Measurements from ENCODE around the gene OMG. TPM values are rescaled to one million over a fixed set of nuclear protein-coding genes. Genes with fewer than 3 reads are reported as not detected.
"Not testable (repeated sequence)": the region's sequence is repeated elsewhere in the genome, so short reads cannot be mapped to it uniquely, and the experiment has no call there.

The OMG gene
- 26.8 and 57.0 TPM in 2 replicates for total RNA-seq
- polyA plus RNA-seq = 17.3 and 19.7 TPM in 2 replicates
- 10.3 and 12.7 TPM in 2 replicates for polyA plus RNA-seq (2012)
- polyA minus RNA-seq (ENCODE audit: low replicate concordance) = 3.0 TPM in 1 of 2 replicates, not detected in the other

DNA sequence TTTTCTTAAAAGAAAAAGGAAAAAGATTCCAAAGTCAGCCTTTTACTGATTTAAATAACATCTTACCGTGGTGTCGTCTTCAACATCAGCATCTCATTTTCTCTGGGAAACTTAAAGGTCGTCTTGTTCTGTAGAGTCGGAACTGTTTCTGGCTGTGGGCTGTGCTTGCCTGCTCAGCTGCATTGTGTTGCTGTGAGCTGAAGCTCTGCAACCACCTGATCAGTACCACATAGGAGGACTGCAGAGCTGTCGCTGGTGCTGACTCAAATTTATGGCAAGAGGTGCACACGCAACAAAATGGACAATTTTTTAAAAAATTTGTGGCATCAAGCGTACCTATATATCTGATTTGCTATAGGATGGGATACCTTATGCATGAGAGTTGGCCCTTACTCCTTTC lies at the start of gene OMG:
Gene OMG (minus strand): TSS at position 150 of the 400 bp plus-strand sequence. CDS start 908 bp downstream, outside the sequence.
- no peaks in the 10 kb centered on the region for H3K27me3 ChIP-seq (ENCODE audit: control insufficient read depth, insufficient read depth, low read length)
- H3K79me2 ChIP-seq (ENCODE audit: control insufficient read depth, insufficient read depth, low read length) = no peaks in the 10 kb centered on the region
- H3K4me3 ChIP-seq (replicated peaks in 1 of 4; ENCODE audit: control extremely low read depth in 1 of 4, insufficient read depth in 1 of 4, low read depth in 3 of 4, low read length in 4 of 4) = no peak within 1 kb of the TSS
- no peak for DNase-seq (ENCODE audit: low read depth in 2 of 2)
- H3K36me3 ChIP-seq (ENCODE audit: control insufficient read depth, insufficient read depth, low read length) = no peaks in the 10 kb centered on the region
- TF ChIP-seq EZH2 (IDR thresholded peaks at IDR 0.05; ENCODE audit: low read length, missing control alignments) = no peak
- TF ChIP-seq, protein P1, sequence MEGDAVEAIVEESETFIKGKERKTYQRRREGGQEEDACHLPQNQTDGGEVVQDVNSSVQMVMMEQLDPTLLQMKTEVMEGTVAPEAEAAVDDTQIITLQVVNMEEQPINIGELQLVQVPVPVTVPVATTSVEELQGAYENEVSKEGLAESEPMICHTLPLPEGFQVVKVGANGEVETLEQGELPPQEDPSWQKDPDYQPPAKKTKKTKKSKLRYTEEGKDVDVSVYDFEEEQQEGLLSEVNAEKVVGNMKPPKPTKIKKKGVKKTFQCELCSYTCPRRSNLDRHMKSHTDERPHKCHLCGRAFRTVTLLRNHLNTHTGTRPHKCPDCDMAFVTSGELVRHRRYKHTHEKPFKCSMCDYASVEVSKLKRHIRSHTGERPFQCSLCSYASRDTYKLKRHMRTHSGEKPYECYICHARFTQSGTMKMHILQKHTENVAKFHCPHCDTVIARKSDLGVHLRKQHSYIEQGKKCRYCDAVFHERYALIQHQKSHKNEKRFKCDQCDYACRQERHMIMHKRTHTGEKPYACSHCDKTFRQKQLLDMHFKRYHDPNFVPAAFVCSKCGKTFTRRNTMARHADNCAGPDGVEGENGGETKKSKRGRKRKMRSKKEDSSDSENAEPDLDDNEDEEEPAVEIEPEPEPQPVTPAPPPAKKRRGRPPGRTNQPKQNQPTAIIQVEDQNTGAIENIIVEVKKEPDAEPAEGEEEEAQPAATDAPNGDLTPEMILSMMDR (conservative IDR thresholded peaks at IDR 0.05 in 1 of 2, IDR thresholded peaks at IDR 0.05 in 1 of 2; ENCODE audit: low read depth in 1 of 2, low read length in 2 of 2) = no peak
- no peaks in the 10 kb centered on the region for H3K4me1 ChIP-seq (ENCODE audit: control insufficient read depth, extremely low read depth, insufficient read depth, low read length)
- no peak within 1 kb of the TSS for H2AFZ ChIP-seq (ENCODE audit: low read length)
- H3K9ac ChIP-seq (ENCODE audit: insufficient read depth, low read length) = no peak within 1 kb of the TSS
- no peaks in the 10 kb centered on the region for H3K9me3 ChIP-seq (ENCODE audit: control insufficient read depth, insufficient read depth, low read depth, low read length)
- no peak within 1 kb of the TSS for H3K4me2 ChIP-seq (ENCODE audit: extremely low read depth, insufficient read depth, low read length)
- no peaks in the 10 kb centered on the region for H4K20me1 ChIP-seq (ENCODE audit: control insufficient read depth, extremely low read depth, insufficient read depth, low read length)
- no peak within 1 kb of the TSS for H3K27ac ChIP-seq (ENCODE audit: insufficient read depth, low read length)

DNA sequence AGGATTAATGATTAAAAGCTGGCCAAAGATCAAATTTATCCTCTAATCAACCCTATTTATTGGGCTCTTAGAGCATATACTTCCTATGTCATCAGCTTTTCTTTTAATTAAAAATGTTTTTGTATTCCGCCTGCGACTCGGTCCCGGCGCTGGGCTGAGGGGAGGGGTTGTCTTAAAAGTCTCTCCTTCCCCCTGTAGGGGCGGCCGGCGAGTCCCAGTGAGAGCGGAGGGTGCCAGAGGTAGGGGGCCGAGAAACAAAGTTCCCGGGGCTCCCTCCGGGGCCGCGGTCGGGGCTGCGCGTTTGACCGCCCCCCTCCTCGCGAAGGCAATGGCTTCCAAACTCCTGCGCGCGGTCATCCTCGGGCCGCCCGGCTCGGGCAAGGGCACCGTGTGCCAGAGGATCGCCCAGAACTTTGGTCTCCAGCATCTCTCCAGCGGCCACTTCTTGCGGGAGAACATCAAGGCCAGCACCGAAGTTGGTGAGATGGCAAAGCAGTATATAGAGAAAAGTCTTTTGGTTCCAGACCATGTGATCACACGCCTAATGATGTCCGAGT lies 48.2 kb upstream of the OMG start:
- H3K36me3 ChIP-seq (ENCODE audit: control insufficient read depth, insufficient read depth, low read length); H3K4me2 ChIP-seq (ENCODE audit: extremely low read depth, insufficient read depth, low read length); H2AFZ ChIP-seq (ENCODE audit: low read length); H3K9me3 ChIP-seq (ENCODE audit: control insufficient read depth, insufficient read depth, low read depth, low read length); H3K4me1 ChIP-seq (ENCODE audit: control insufficient read depth, extremely low read depth, insufficient read depth, low read length); H3K9ac ChIP-seq (ENCODE audit: insufficient read depth, low read length); H3K79me2 ChIP-seq (ENCODE audit: control insufficient read depth, insufficient read depth, low read length); H3K4me3 ChIP-seq (replicated peaks in 1 of 4; ENCODE audit: control extremely low read depth in 1 of 4, insufficient read depth in 1 of 4, low read depth in 3 of 4, low read length in 4 of 4); H3K27me3 ChIP-seq (ENCODE audit: control insufficient read depth, insufficient read depth, low read length); H4K20me1 ChIP-seq (ENCODE audit: control insufficient read depth, extremely low read depth, insufficient read depth, low read length); H3K27ac ChIP-seq (ENCODE audit: insufficient read depth, low read length); DNase-seq (ENCODE audit: low read depth in 2 of 2): not testable (repeated sequence)

DNA sequence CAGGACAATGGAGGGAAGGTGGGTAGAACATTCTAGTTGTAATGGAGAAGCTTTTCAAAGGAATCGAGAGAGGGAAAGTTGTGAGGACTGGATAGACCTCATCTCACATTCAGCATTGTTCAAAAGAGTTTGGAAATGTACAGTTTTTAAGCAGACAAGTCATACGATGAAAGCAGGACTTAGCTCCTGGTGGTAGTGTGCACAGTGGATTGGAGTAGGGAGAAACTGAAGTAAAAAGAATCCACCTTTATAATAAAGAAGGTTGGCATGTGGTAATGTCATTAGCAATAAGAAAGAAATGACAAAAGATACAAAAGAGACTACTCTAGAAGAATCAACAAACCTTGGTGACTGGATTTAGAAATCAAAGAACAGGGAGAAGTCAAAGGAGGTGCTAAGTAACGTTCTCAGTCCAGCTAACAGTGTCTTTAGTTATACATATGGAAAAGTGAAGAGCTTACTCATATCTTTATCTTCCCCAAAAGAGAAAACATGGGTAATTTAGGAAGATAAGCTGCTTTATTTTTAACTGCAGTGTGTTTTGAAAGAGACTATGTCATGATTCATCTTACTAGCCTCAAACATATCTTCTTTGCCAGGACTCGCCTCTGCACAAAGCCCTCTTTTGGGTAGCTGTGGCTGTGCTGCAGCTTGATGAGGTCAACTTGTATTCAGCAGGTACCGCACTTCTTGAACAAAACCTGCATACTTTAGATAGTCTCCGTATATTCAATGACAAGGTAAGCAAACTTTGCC lies 43.0 kb upstream of the OMG start:
- Histone ChIP-seq H3K27ac (ENCODE audit: insufficient read depth, low read length) (no peak overlapping the region), H2AFZ (ENCODE audit: low read length) (no peak overlapping the region), H3K27me3 (ENCODE audit: control insufficient read depth, insufficient read depth, low read length) (no peaks in the 10 kb centered on the region), H3K9ac (ENCODE audit: insufficient read depth, low read length) (no peak overlapping the region), H3K4me1 (ENCODE audit: control insufficient read depth, extremely low read depth, insufficient read depth, low read length) (peaks cover 8% of the 10 kb centered on the region), H3K36me3 (ENCODE audit: control insufficient read depth, insufficient read depth, low read length) (peaks cover 2% of the 10 kb centered on the region), H3K4me3 (replicated peaks in 1 of 4; ENCODE audit: control extremely low read depth in 1 of 4, insufficient read depth in 1 of 4, low read depth in 3 of 4, low read length in 4 of 4) (no peak overlapping the region), H4K20me1 (ENCODE audit: control insufficient read depth, extremely low read depth, insufficient read depth, low read length) (no peaks in the 10 kb centered on the region), H3K9me3 (ENCODE audit: control insufficient read depth, insufficient read depth, low read depth, low read length) (no peaks in the 10 kb centered on the region), H3K79me2 (ENCODE audit: control insufficient read depth, insufficient read depth, low read length) (no peaks in the 10 kb centered on the region), H3K4me2 (ENCODE audit: extremely low read depth, insufficient read depth, low read length) (peak overlapping the region; percentile 27)
- DNase-seq (ENCODE audit: low read depth in 2 of 2) = peak; percentile 79 to 93
- no peak for TF ChIP-seq EZH2 (IDR thresholded peaks at IDR 0.05; ENCODE audit: low read length, missing control alignments)
- TF ChIP-seq, protein P1 (conservative IDR thresholded peaks at IDR 0.05 in 1 of 2, IDR thresholded peaks at IDR 0.05 in 1 of 2; ENCODE audit: low read depth in 1 of 2, low read length in 2 of 2) = no peak
